Activated CD4-positive, alpha-beta T cell treated with anti-CD3 and anti-CD28 coated beads, Interleukin-2, amount 10 ng/mL, durations not matched to agents 7 days and 5 days (primary cell): ENCODE results near the gene CDIP1. TPM values are rescaled to one million over a fixed set of nuclear protein-coding genes. Genes with fewer than 3 reads are reported as not detected.

Source experiments
- CTCF ChIA-PET: fragments of 350-600 bp; sonication (Branson Sonifier 250); formaldehyde crosslinking; loops from one replicate; lab custom pipeline; 2021; ENCODE audit warnings: antibody characterized with exemption; lab: Charles Lee
- POLR2A ChIA-PET: fragments of 350-600 bp; sonication (Branson Sonifier 250); formaldehyde crosslinking; loops from one replicate; lab custom pipeline; 2021; ENCODE audit warnings: antibody characterized with exemption; lab: Charles Lee
- DNase-seq: peaks from one replicate; pipeline ENCODE4 v3.0.0-alpha.2; 2020
- H3K27ac Mint-ChIP-seq: one replicate; pipeline ENCODE4 v1.8.0; 2021; ENCODE audit warnings: mild to moderate bottlenecking, moderate library complexity, mixed read lengths
- H3K27me3 Mint-ChIP-seq: one replicate; pipeline ENCODE4 v1.8.0; 2021; ENCODE audit warnings: mixed read lengths
- H3K36me3 Mint-ChIP-seq: one replicate; pipeline ENCODE4 v1.8.0; 2021; ENCODE audit warnings: low read depth, mixed read lengths
- H3K4me1 Mint-ChIP-seq: one replicate; pipeline ENCODE4 v1.8.0; 2021; ENCODE audit warnings: mixed read lengths
- H3K4me3 Mint-ChIP-seq: one replicate; pipeline ENCODE4 v1.8.0; 2021; ENCODE audit warnings: mild to moderate bottlenecking, moderate library complexity, mixed read lengths
- H3K9me3 Mint-ChIP-seq: one replicate; pipeline ENCODE4 v1.8.0; 2021; ENCODE audit warnings: mixed read lengths
- total RNA-seq, 2 experiments: library from RNA; stranded (reverse); gene quantifications; one replicate each; pipeline ENCODE4 v1.2.3, GENCODE V29; 2021

The CDIP1 gene
- total RNA-seq, 2 experiments from 2014 or later: 44.2 to 45.2 TPM

DNA sequence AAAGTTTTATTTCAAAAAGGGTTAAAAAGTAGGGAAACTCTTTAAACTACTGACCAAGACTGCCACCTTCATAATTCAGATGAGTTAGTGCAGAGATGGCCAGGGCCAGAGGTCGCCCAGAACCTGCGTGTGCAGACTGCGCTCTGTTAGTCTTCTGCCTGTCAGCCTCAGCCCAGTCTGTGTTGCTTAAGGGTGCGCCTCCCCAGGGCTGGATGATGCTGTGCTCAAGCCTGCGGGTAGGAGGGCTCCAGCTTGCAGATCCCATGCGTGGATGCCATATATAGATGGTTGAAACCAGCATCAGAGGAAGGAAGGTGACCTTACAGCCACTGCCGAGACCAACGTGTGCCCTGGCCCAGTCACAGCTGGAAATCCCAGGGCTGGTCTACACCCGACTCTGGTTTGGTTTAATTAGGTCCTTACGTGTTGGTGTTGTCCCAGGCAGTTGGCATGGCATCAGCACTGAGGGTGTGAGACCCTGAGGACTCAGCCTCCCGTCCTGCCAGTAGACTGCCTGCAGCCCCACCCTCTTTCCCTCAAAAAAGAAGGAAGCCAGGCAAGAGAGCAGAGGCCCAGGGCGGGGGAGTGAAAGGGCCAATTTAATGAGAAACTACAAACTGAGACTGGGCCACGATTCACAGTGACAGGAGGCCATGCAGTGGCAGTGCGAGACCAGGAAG lies 27.7 kb downstream of the CDIP1 start:
- DNase-seq: no peak
- Mint-ChIP-seq H3K36me3 (peaks cover 49% of the 10 kb centered on the region), H3K4me3 (no peak overlapping the region), H3K9me3 (no peaks in the 10 kb centered on the region), H3K27me3 (no peaks in the 10 kb centered on the region), H3K4me1 (peaks cover 60% of the 10 kb centered on the region), H3K27ac (peak overlapping the region; percentile 70)
- ChIA-PET POLR2A (no interaction called here), CTCF (interaction anchor here (1.0 kb wide), 1 partner anchor 10 kb away, joined by 3 read pairs; no protein-coding TSS in a partner anchor)

- Mint-ChIP-seq H3K36me3 (peaks cover 49% of the 10 kb centered on the region), H3K4me1 (peaks cover 60% of the 10 kb centered on the region), H3K27ac (peak overlapping the region; percentile 50), H3K9me3 (no peaks in the 10 kb centered on the region), H3K27me3 (no peaks in the 10 kb centered on the region), H3K4me3 (no peak overlapping the region)
- POLR2A ChIA-PET: no interaction called here
- CTCF ChIA-PET: interaction anchor here (1.0 to 1.6 kb wide), 2 partner anchors 9 to 13 kb away, joined by 3 to 4 read pairs; no protein-coding TSS in a partner anchor
- no peak for DNase-seq
Measured at GRCh38 chr16:4510131-4510530, 28.4 kb downstream of the CDIP1 start.

- peaks cover 58% of the 10 kb centered on the region for H3K4me1 Mint-ChIP-seq
- H3K4me3 Mint-ChIP-seq: no peak overlapping the region
- H3K36me3 Mint-ChIP-seq: peaks cover 52% of the 10 kb centered on the region
- ChIA-PET POLR2A (no interaction called here), CTCF (interaction anchor here (1.2 to 1.6 kb wide), 2 partner anchors 13 to 33 kb away, joined by 3 to 4 read pairs; partner anchors contain the start of gene HMOX2)
- no peak for DNase-seq
- peak overlapping the region; percentile 50 for H3K27ac Mint-ChIP-seq
- H3K27me3 Mint-ChIP-seq: no peaks in the 10 kb centered on the region
- H3K9me3 Mint-ChIP-seq: no peaks in the 10 kb centered on the region
Measured at GRCh38 chr16:4509420-4509819, 29.2 kb downstream of the CDIP1 start.

GRCh38 chr16:4508806-4509205 lies 29.8 kb downstream of the CDIP1 start:
- POLR2A ChIA-PET: no interaction called here
- Mint-ChIP-seq H3K36me3 (peaks cover 52% of the 10 kb centered on the region), H3K4me3 (no peak overlapping the region), H3K27me3 (no peaks in the 10 kb centered on the region), H3K9me3 (no peaks in the 10 kb centered on the region), H3K27ac (peak overlapping the region; percentile 62), H3K4me1 (peaks cover 56% of the 10 kb centered on the region)
- no peak for DNase-seq
- CTCF ChIA-PET: interaction anchor here (0.6 to 1.6 kb wide), 4 partner anchors 14 to 119 kb away, joined by 3 to 5 read pairs (median 4); partner anchors contain the start of gene HMOX2

DNA sequence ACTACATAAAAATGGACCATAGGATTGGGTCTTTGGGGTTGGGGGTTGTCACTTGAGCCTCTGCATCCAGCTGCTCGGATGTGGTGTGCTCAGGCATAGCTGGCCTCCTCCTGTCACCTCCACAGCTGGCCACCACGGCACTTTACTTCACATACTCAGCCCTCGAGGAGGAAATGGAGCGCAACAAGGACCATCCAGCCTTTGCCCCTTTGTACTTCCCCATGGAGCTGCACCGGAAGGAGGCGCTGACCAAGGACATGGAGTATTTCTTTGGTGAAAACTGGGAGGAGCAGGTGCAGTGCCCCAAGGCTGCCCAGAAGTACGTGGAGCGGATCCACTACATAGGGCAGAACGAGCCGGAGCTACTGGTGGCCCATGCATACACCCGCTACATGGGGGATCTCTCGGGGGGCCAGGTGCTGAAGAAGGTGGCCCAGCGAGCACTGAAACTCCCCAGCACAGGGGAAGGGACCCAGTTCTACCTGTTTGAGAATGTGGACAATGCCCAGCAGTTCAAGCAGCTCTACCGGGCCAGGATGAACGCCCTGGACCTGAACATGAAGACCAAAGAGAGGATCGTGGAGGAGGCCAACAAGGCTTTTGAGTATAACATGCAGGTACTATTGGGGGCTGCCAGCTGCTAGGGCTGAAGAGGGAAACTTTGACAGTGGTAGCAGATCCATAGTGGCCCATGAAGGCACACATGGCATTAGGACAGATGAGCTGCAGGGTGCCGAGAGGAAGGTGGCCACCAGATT lies 30.8 kb downstream of the CDIP1 start:
- no peak for DNase-seq
- Mint-ChIP-seq H3K36me3 (peaks cover 55% of the 10 kb centered on the region), H3K27me3 (no peaks in the 10 kb centered on the region), H3K27ac (peak overlapping the region; percentile 98), H3K9me3 (no peaks in the 10 kb centered on the region), H3K4me1 (peaks cover 58% of the 10 kb centered on the region), H3K4me3 (no peak overlapping the region)
- ChIA-PET POLR2A (no interaction called here), CTCF (interaction anchor here (0.6 to 4.6 kb wide), 21 partner anchors 7 to 1234 kb away, joined by 3 to 36 read pairs (median 4); partner anchors contain the start of gene HMOX2)

DNA sequence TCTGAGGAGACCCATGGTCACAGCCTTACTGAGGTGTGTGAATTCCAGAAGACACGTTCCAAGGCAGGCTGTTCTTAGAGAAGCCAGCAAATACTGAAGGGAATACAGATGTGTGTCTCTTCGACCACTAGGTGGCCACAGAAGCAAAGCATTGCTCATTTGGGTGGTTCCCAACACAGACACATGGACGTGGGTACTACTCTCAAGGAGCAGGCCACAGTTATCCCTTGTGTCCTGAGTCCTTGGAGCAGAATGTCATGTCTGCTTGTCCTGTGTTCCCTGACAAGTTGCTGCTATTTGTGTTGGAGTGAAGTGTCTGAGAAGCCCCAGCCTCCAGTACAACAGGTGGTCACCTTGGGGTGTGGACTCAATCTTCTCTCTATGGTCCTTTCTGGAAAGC lies 32.1 kb downstream of the CDIP1 start:
- Mint-ChIP-seq H3K9me3 (no peaks in the 10 kb centered on the region), H3K36me3 (peaks cover 47% of the 10 kb centered on the region), H3K4me1 (peaks cover 61% of the 10 kb centered on the region), H3K27me3 (no peaks in the 10 kb centered on the region), H3K27ac (peak overlapping the region; percentile 98), H3K4me3 (peak overlapping the region; percentile 61)
- ChIA-PET POLR2A (interaction anchor here (0.9 kb wide), 1 partner anchor 118 kb away, joined by 3 read pairs; the partner anchor contains the start of gene MGRN1), CTCF (interaction anchor here (0.6 to 4.6 kb wide), 18 partner anchors 8 to 430 kb away, joined by 3 to 36 read pairs (median 6); partner anchors contain the start of genes HMOX2 and PPL)
- peak; percentile 75 for DNase-seq

- Mint-ChIP-seq H3K27ac (peak overlapping the region; percentile 98), H3K4me1 (peaks cover 62% of the 10 kb centered on the region), H3K9me3 (no peaks in the 10 kb centered on the region), H3K36me3 (peaks cover 38% of the 10 kb centered on the region), H3K27me3 (no peaks in the 10 kb centered on the region), H3K4me3 (peak overlapping the region; percentile 61)
- peak; percentile 89 for DNase-seq
- ChIA-PET POLR2A (interaction anchor here (0.5 to 0.7 kb wide), 3 partner anchors 9 to 165 kb away, joined by 3 to 4 read pairs (median 4); no protein-coding TSS in a partner anchor), CTCF (interaction anchor here (0.5 to 4.6 kb wide), 19 partner anchors 9 to 228 kb away, joined by 3 to 36 read pairs (median 6); partner anchors contain the start of genes C16orf96, HMOX2 and MGRN1)
Measured at GRCh38 chr16:4505356-4506147, 33.0 kb downstream of the CDIP1 start.

GRCh38 chr16:4501071-4501478 lies 37.5 kb downstream of the CDIP1 start:
- no peak for DNase-seq
- Mint-ChIP-seq H3K9me3 (no peaks in the 10 kb centered on the region), H3K4me1 (peaks cover 82% of the 10 kb centered on the region), H3K4me3 (no peak overlapping the region), H3K36me3 (peaks cover 34% of the 10 kb centered on the region), H3K27ac (no peak overlapping the region), H3K27me3 (no peaks in the 10 kb centered on the region)
- ChIA-PET POLR2A (no interaction called here), CTCF (interaction anchor here (0.7 to 2.5 kb wide), 9 partner anchors 9 to 195 kb away, joined by 3 to 9 read pairs (median 5); partner anchors contain the start of genes HMOX2 and MGRN1)

- Mint-ChIP-seq H3K27ac (no peak overlapping the region), H3K4me1 (peaks cover 82% of the 10 kb centered on the region)
- CTCF ChIA-PET: interaction anchor here (1.3 to 2.5 kb wide), 6 partner anchors 9 to 194 kb away, joined by 3 to 9 read pairs (median 6); partner anchors contain the start of gene MGRN1
Measured at GRCh38 chr16:4500272-4500671, 38.3 kb downstream of the CDIP1 start.

GRCh38 chr16:4499196-4499555 lies 39.4 kb downstream of the CDIP1 start:
- H3K4me1 Mint-ChIP-seq: peaks cover 82% of the 10 kb centered on the region
- H3K27me3 Mint-ChIP-seq: no peaks in the 10 kb centered on the region
- H3K36me3 Mint-ChIP-seq: peaks cover 30% of the 10 kb centered on the region
- ChIA-PET POLR2A (interaction anchor here (1.1 kb wide), 1 partner anchor 11 kb away, joined by 5 read pairs; no protein-coding TSS in a partner anchor), CTCF (interaction anchor here (1.1 to 2.5 kb wide), 2 partner anchors 8 to 37 kb away, joined by 7 to 10 read pairs; no protein-coding TSS in a partner anchor)
- no peak overlapping the region for H3K27ac Mint-ChIP-seq
- DNase-seq: no peak
- no peaks in the 10 kb centered on the region for H3K9me3 Mint-ChIP-seq
- H3K4me3 Mint-ChIP-seq: no peak overlapping the region

More at GRCh38 chr16:4500272-4500671, 38.3 kb downstream of the CDIP1 start:
- Mint-ChIP-seq H3K4me3 (no peak overlapping the region), H3K27me3 (no peaks in the 10 kb centered on the region), H3K9me3 (no peaks in the 10 kb centered on the region), H3K36me3 (peaks cover 33% of the 10 kb centered on the region)
- POLR2A ChIA-PET: interaction anchor here (0.6 kb wide), 1 partner anchor 39 kb away, joined by 3 read pairs; no protein-coding TSS in a partner anchor
- DNase-seq: no peak

GRCh38 chr16:4498546-4499195 lies 39.9 kb downstream of the CDIP1 start:
- no peak overlapping the region for H3K27ac Mint-ChIP-seq
- H3K4me3 Mint-ChIP-seq: no peak overlapping the region

More at GRCh38 chr16:4498546-4499195, 39.9 kb downstream of the CDIP1 start:
- Mint-ChIP-seq H3K36me3 (peaks cover 29% of the 10 kb centered on the region), H3K4me1 (peaks cover 80% of the 10 kb centered on the region), H3K27me3 (no peaks in the 10 kb centered on the region), H3K9me3 (no peaks in the 10 kb centered on the region)
- DNase-seq: no peak
- CTCF ChIA-PET: interaction anchor here (1.1 kb wide), 1 partner anchor 9 kb away, joined by 10 read pairs; no protein-coding TSS in a partner anchor
- POLR2A ChIA-PET: interaction anchor here (1.1 kb wide), 1 partner anchor 11 kb away, joined by 5 read pairs; no protein-coding TSS in a partner anchor
